HG03066 (cell line): ENCODE results near the gene SPATA6.
"Not testable (repeated sequence)": the region's sequence is repeated elsewhere in the genome, so short reads cannot be mapped to it uniquely, and the experiment has no call there.

Source experiments
- ATAC-seq: cut with Tn5 transposase; IDR thresholded peaks from one replicate; pipeline ENCODE4 v1.9.1; 2021; ENCODE audit warnings: low read depth; ENCODE audit not compliant: unreplicated experiment

SPATA6 gene

DNA sequence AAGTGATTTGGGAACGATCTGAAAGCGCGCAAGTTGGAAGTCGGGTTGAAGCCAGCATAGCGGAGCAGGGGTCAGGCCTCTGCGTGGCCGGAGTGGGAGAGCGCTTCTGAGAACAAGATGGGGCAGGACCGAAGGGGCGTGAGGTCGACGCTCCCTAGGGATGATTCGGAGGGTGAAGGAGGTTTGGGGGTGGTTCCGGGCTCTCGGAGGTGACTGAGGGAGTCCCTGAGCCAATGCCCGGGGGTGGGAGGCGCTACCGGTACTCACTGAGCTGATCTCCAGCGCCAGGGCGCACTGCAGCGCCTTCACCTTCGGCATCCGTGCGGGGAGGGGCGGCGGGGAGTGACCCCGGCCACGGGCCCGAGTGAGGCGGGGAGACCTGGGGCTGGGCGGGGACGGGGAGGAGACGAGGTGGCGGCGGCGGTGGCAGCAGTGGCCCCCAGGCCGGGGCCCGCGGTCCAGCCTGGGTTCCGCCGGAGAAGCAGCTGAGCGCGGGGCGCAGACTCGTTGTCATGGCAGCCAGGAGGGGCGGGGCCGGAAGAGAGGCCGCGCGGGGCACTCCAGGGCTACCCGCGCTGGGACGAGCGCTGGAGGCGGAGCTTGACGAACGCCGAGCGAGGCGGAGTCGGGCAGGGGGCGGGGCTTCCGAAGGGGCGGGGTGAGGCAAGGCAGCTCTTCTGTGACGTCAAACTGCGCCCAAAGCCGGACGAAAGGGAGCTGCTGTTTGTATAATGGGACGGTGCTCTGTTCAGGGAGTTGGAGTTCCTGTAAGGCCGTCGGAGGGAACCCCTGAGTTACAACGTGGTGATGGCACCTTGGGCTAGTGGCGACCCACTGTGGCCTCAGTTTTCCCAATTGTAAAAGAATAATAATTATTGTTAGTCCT is at the start of gene SPATA6:
SPATA6 (minus strand) TSS at position 514 of the 886 bp plus-strand sequence; CDS start at position 318, 196 bp downstream.
- peak; percentile 98 for ATAC-seq

DNA sequence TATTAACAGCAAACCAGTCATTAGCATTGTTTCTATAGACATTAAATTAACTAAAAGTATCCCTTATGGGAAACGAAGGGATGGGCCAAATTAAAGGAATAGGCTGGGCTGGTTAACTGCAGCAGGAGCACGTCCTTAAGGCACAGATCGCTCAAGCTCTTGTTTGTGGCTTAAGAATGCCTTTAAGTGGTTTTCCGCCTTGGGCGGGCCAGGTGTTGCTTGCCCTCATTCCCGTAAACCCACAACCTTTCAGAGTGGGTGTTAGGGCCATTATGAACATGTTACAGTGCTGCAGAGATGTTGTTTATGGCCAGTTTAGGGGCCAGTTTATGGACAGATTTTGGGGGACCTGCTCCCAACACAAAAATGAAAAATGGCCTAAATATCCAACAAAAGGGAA is 47.9 kb upstream of the SPATA6 start:
- not testable (repeated sequence) for ATAC-seq

DNA sequence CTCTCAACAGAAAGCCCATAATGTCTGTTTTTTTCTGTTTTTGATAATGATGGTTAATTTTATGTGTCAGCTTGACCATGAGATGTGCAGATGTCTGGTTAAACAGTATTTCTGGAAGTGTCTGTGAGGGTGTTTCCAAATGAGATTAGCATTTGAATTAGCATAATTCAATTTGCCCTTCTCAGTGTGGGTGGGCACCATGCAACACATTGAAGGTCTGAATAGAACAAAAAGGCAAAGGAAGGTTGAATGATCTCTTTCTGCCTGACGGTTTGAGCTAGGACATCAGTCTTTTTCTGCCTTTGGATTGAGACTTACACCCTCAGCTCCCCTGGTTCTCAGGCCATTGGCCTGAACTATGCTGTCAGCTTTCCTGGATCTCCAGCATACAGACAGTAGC is 34.9 kb upstream of the SPATA6 start:
- no peak for ATAC-seq

DNA sequence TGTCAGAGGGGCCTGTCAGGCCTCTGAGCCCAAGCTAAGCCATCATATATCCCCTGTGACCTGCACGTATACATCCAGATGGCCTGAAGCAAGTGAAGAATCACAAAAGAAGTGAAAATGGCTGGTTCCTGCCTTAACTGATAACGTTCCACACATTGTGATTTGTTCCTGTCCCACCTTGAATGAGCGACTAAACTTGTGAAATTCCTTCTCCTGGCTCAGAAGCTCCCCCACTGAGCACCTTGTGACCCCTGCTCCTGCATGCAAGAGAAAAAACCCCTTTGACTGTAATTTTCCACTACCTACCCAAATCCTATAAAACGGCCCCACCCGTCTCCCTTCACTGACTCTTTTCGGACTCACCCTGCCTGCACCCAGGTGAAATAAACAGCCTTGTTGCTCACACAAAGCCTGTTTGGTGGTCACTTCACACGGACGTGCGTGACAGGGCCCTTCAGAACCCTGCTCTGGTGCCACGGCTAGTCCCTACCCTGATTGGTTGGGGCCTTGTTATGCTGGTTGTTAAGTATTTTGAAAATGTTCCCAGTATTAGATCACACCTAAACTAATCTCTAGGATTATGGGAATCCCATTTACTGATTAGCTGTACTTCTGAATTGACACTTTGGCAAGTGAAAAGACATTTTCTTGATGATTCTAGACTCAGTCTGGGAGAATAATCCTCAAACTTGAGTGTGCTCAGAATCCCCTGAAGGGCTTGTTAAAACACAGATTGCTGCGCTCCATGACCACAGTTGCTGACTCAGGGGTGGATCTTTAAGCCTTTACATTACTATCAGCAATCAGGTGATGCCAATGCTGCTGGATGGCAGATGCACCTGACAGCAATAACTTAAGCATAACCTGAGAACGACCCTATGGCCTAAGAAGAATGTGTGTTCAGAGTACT is 28.8 kb upstream of the SPATA6 start:
- ATAC-seq, result no peak

DNA sequence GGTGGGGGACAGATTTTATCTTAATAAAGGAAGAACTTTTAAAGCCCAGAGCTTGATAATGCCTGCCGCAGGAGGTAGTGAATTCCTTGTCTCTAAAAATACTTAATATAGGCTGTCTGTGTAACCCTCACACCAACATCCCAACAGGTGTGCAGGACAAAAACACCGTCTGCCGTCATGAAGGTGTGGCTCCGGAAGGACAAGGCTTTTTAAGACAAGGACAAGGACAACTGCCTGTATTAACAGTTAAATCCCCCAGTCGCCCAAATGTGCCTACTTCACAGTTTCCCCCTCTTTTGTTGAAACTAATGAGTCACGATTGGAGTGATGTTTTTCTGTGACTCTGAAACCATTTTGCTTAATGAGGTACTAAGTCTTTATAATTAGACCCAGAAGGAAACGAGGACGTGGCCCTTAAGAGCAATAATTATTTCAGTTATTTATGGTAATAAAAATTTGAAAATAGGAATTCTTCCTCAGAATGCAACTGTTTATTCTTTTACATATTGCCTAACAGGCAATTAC is 27.3 kb upstream of the SPATA6 start:
- no peak for ATAC-seq

DNA sequence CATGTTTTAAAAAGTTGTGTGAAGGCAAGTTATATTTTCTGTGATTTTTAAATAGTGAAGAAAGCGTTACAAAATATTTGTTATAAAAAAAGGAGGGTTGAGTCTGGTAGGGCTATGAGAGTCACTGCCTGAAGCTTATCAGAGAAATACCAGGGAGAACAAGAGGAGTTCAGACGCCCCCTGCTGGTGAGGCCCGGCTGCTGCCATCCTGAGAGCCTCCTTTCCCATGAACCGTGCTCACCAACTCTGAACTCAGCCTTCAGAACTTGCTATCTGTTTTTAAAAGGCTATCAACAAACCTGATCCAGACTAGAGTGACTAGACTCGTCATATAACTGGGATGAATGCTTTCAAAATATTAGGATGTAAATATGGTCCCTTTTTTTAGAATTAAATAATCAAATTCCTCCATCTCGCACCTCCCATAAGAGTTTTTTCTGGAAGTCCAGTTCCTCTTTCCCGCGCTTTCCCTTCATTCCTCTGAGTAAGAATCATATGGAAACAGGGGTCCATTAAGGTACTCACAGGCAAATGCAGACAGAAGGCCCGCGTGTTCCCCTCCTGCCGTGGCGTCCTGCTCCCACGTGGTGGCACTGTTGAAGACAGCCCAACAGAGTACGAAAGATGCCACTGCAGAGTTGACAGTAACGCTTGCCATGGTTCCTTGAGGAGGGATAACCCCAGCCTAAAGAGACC is 26.2 kb upstream of the SPATA6 start:
- ATAC-seq, result peak; percentile 79

DNA sequence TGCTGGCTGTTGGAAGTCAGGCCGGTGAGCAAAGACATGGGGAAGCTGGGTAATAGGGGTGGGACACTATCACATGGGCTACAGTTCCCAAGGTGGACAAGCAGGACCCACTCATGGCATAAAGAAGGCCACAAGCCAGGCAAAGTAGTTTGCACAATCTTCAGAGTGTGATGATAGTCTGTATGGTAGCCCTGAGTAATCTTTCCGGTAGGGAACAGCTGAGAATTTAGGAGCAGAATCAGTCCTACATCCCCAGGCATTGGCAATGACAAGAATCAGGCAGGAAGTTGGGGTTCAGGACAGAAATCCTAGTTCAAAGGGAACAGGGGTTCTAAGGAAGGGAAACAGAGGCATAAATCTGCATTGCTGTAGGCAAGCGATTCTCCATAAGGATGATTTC is 23.9 kb upstream of the SPATA6 start:
- no peak for ATAC-seq

DNA sequence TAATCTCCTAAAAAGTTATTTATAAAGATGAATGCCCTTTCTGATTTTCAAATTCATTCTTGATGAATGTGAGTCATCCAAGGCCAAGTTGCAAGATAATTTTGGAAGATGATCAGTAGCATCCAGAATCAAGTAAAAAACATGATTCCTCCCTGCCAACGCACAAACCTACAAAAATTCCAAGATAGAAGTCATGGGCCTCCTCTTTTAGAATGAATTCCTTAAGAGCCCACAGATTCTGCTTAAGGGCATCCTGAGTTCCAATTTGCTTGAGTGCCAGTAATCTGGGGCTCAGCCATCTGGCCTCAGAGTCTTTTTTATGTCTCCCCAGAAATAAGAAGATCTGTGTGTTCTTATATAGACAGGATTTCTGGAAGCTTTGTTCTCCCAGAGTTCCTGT is 23.2 kb upstream of the SPATA6 start:
- ATAC-seq, result no peak

DNA sequence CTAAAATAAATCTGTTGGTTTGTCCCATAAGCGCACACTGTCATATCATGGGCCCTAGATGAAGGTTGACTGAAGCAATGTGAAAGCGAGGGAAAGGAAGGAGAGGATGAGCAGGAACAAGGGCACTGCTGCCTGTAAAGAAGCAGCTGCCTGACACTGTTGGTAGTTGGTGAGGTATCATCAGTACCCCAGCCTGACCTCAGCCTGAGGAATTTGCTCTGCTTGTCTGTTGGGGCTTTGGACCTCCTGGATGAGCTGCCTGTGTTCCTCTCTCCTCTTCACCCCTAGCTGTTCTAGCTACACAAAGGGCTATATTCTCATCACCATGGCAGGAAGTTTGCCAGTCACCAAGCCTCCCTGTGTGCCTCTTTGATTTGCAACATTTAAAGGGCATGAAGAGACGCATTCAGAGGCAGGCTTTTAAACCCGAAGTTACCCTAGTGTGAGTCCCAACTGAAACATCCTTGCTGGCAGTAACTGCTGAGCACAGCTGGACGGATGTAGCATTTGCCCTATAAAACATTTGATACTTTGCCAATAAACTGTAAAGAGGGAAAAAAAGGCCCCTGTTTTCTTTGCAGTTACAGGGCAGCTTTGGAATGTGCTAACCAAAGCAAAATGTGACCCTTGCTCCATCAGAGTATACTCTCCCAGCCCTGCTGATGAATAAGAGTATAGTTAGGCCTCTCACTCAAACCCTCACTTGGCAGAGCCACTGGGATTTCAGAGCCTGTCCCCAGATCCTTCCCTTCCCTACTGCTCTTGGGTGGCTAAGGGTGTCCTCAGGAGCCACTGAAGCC is 22.2 kb upstream of the SPATA6 start:
- no peak for ATAC-seq

DNA sequence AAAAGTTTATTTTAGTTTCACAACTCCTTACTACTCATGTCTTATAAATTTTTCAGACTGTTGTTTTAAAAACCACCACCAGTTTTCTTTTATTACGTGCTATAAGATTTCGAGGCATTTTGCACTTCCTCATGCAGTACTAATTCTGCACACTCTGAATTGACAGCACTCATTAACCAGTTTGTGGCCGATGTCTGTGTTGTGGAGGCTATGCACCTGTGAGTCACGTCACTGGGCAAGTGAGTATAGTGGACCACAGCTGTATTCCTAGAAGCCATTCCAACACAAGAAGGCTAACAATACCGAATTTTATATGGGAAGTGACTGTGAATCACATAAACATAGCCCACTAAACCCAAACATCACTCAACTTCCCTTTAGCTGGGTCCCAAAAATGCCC is 21.0 kb upstream of the SPATA6 start:
- ATAC-seq, result no peak

DNA sequence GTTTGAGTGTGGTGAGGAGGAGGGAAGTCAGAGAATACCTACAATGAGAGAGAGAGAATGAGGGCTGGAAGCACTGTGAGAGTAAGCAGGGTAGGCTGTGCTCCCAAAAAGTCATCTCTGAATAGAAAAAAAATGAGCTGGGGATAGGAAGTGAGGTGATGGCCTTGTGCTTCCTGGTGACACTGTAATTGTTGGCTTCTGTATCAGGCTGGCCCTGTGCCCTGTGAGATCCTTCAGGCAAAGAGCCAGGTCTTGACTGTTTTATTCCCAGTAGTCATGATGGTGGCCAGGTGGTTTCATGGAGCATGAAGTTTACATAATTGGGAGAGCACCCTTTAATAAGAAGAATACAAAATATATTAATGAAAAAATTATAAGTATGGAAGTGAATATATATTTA is 20.4 kb upstream of the SPATA6 start:
- no peak for ATAC-seq

DNA sequence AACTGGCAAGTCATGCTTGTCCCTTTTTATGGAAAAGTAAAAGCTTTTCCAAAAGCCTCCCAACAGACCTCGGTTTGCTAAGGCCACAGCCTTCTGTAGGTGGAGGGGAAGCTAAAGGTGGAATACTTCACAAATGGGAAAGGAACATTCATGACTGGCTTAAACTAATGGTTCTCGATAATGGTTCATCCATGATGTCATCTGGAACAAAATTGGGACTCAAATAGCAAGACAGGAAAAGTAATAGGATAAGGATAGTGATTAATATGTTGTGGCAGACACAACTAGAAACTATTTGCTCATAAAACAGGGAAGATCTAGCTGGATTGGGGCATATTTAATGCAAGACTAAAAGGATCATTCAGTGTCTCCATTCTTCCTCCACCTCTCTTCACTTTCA is 16.7 kb upstream of the SPATA6 start:
- ATAC-seq, result no peak

DNA sequence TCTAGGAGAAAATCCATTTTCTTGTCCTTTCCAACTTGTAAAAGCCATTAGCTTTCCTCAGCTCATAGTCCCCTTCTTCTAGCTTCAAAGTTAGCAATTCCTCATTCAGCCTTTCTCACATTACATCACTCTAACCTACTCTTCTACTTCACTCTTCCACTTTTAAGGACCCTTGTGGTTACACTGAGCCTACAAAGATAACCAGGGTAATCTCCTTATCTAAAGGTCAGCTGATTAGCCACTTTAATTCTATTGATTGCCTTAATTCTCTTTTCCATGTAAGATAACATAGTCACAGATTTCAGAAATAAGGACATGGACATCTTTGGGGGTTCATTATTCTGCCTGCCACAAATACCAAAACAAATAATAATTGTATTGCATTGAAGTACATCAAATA is 8.5 kb upstream of the SPATA6 start:
- no peak for ATAC-seq

DNA sequence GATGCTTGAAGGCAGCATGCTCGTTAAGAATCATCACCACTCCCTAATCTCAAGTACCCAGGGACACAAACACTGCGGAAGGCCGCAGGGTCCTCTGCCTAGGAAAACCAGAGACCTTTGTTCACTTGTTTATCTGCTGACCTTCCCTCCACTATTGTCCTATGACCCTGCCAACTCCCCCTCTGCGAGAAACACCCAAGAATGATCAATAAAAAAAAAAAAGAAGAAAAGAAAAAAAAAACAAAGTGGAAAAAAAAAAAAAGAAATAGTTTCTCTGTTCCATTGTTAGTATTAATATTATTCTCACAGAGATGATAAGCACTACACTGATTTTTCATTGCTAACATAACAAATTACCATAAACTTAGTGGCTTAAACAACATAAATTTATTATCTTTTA is 8.0 kb upstream of the SPATA6 start:
- ATAC-seq, result not testable (repeated sequence)

DNA sequence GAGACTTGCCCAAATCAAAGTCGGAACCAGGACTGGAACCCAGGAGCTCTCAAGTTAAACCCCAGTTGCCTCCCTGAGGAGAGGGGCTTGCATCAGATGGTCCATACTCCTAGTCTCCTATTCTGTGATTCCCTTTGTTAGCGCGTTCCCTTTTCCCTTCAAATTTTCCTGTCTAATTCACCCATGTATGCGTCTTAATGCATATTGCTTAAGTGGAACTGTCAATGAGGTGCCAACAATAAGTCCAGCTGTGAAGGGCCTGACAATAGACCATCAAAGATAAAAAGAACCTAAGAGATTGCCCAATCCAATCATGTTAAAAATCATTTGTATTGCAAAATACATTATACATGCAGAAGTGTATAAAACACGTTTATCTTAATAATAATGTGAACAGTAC is 634 bp upstream of the SPATA6 start:
- ATAC-seq, result no peak

DNA sequence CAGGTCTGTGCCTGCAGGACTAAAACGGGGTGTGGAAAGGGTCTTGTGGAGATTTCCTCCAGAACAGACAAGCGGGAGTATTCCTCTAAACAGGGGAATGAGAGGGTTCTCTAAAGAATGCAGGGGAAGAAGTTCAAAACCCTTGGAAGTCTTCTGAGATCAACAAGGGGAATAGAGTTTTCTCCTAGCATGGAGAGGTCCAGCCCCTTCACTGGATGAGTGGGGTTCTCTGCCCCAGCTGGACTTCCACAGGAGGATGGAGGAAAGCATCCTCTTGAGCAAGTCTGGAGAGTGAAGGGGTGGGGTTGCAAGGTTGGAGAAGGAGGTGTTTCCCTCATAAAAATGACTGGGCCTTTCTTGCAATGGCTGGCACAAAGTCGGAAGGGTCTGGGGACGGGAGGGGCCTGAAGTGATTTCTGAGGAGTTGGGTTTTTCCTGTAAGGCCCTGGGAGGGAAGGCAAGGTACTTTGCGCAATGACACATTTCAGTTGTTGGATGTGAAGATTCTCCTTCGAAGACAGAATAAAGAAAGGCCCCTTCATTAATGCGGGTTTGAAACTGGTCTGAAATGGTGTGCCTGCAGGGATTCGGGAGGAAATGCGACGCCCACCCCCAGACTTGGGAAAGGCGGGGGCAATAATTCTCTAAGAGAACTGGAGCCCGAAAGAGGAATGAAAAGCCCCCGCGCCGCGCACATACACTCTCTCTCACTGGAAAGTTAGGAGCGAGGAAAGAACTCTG is 884 bp downstream of the SPATA6 start:
- no peak for ATAC-seq

DNA sequence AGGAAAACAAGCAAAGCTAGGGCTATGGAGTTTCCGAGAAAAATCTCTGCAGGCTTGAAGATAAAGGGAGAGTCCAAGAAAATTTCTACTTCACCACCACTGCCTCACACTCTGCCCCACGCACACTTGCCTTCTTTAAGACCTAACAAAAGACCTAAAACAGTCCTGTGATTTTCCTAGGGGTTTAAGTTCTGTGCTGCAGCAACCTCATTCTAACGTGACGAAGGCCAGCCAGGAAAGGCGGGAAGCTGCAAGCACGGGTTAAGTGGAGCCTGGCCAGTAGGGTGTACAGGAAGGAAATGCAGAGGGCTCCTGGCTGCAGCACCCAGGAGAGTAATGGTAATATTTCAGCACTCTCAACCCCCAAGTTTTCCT is 1.5 kb downstream of the SPATA6 start:
- no peak for ATAC-seq

DNA sequence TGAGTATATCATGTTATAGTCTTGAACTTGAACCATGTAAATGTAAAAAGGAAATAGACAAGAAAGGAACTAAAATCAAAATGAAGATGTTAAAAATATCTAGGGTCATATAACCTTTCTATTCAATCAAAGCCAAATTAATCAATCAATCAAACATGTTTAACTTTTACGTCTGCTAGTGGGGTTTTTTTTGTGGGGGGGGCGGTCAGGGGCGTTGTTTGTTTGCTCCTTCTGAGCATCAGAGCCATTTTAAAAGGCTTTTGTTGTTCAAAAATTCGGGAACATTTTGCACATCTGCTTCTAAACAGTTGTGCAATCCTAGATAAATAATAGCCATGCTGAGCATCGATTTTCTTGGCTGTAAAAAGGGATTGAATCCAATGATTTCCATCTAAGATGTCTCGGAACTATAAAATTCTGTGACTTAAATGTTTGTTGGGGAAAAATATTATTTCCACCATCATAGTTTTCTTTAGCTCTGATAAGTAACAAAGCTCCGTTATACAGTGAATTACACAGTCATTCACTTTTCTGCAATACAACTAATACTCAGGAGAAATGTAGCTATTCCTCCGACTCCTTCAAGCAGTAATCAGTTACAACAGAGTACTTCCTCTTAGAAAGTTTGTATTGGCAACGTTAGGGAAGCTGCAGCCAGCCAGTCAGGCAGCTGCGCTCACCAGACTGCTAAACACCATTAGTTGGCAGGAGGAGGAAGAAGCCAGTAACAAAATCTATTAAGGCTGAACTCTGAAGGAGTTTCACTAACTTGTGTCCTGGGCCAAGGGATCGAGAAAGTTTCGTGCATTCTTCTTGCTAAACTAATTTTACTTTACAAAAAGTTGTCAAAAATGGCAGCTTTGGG is 2.2 kb downstream of the SPATA6 start:
- no peak for ATAC-seq
